ENCODE data around the gene OR10A2. TPM values are rescaled to one million over a fixed set of nuclear protein-coding genes. Genes with fewer than 3 reads are reported as not detected.

Gene OR10A2
- total RNA-seq, 2 experiments from 2014 or later, result not detected

GRCh38 chr11:6892400-6892799 lies 29.5 kb downstream of the OR10A2 start, which contains the start of gene OR2D2:
Gene OR2D2 (minus strand): TSS chr11:6892500. CDS start chr11:6892500, 0 bp downstream.
- Mint-ChIP-seq H3K36me3 (ENCODE audit: low read depth) (no peaks in the 10 kb centered on the region), H3K27ac (no peak within 1 kb of the TSS), H3K27me3 (peaks cover 8% of the 10 kb centered on the region), H3K4me3 (no peak within 1 kb of the TSS), H3K9me3 (no peaks in the 10 kb centered on the region), H3K4me1 (ENCODE audit: low read depth) (no peaks in the 10 kb centered on the region)
- Histone ChIP-seq H3K36me3 (ENCODE audit: insufficient read depth, low read length) (no peaks in the 10 kb centered on the region), H3K4me3 (ENCODE audit: low read length) (no peak within 1 kb of the TSS), H3K27me3 (ENCODE audit: control insufficient read depth in 1 of 2, insufficient read depth in 2 of 2, low read length in 2 of 2) (no peaks in the 10 kb centered on the region), H3K4me1 (ENCODE audit: insufficient read depth, low read length) (no peaks in the 10 kb centered on the region), H3K27ac (ENCODE audit: low read depth in 1 of 2, low read length in 2 of 2) (no peak within 1 kb of the TSS), H3K9me3 (ENCODE audit: control insufficient read depth in 1 of 2, insufficient read depth in 1 of 2, low read length in 2 of 2) (peaks cover 0 to 6% of the 10 kb centered on the region in 2 experiments)
- ChIA-PET CTCF (no interaction called here), POLR2A (no interaction called here)
- ATAC-seq (ENCODE audit: poor library complexity), result no peak
- intact Hi-C loops (cut with DNase I, micrococcal nuclease), result no loop called here
- TF ChIP-seq, protein P1, sequence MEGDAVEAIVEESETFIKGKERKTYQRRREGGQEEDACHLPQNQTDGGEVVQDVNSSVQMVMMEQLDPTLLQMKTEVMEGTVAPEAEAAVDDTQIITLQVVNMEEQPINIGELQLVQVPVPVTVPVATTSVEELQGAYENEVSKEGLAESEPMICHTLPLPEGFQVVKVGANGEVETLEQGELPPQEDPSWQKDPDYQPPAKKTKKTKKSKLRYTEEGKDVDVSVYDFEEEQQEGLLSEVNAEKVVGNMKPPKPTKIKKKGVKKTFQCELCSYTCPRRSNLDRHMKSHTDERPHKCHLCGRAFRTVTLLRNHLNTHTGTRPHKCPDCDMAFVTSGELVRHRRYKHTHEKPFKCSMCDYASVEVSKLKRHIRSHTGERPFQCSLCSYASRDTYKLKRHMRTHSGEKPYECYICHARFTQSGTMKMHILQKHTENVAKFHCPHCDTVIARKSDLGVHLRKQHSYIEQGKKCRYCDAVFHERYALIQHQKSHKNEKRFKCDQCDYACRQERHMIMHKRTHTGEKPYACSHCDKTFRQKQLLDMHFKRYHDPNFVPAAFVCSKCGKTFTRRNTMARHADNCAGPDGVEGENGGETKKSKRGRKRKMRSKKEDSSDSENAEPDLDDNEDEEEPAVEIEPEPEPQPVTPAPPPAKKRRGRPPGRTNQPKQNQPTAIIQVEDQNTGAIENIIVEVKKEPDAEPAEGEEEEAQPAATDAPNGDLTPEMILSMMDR (IDR thresholded peaks at IDR 0.05), result no peak
- DNase-seq, result no peak

DNA sequence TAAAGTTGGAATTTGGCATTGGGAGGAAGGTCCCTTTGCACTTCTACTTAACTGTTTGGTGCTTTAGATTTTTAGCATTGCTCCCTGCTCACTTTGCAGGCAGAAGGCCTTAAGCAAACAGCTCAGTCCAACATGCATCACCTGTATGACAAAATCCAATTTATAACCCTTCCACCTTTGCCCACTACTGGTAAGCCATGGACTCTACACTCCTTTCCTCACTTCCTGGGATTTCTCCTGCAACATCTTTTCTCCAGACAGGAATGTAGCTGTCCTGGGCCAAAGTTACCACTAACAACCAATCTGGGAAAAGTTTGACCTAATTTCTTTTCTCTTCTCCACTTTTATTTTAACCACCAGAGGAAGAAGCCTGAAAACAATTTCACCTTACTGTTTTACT lies 31.2 kb downstream of the OR10A2 start:
- intact Hi-C loops (cut with DNase I, micrococcal nuclease), result no loop called here
- H3K27ac ChIP-seq (ENCODE audit: low read depth in 1 of 2, low read length in 2 of 2), result no peak overlapping the region
- Mint-ChIP-seq H3K27ac (no peak overlapping the region), H3K27me3 (peaks cover 18% of the 10 kb centered on the region), H3K36me3 (ENCODE audit: low read depth) (no peaks in the 10 kb centered on the region), H3K9me3 (no peaks in the 10 kb centered on the region), H3K4me1 (ENCODE audit: low read depth) (no peaks in the 10 kb centered on the region), H3K4me3 (no peak overlapping the region)
- TF ChIP-seq, protein P1 (IDR thresholded peaks at IDR 0.05), result no peak
- DNase-seq (no peak), ATAC-seq (ENCODE audit: poor library complexity) (no peak)
- ChIA-PET POLR2A (no interaction called here), CTCF (no interaction called here)
- H3K4me3 ChIP-seq (ENCODE audit: low read length), result no peak overlapping the region
- H3K4me1 ChIP-seq (ENCODE audit: insufficient read depth, low read length), result no peaks in the 10 kb centered on the region
- peaks cover 0 to under 1% of the 10 kb centered on the region in 2 experiments for H3K9me3 ChIP-seq (ENCODE audit: control insufficient read depth in 1 of 2, insufficient read depth in 1 of 2, low read length in 2 of 2)
- no peaks in the 10 kb centered on the region for H3K36me3 ChIP-seq (ENCODE audit: insufficient read depth, low read length)
- no peaks in the 10 kb centered on the region for H3K27me3 ChIP-seq (ENCODE audit: control insufficient read depth in 1 of 2, insufficient read depth in 2 of 2, low read length in 2 of 2)

DNA sequence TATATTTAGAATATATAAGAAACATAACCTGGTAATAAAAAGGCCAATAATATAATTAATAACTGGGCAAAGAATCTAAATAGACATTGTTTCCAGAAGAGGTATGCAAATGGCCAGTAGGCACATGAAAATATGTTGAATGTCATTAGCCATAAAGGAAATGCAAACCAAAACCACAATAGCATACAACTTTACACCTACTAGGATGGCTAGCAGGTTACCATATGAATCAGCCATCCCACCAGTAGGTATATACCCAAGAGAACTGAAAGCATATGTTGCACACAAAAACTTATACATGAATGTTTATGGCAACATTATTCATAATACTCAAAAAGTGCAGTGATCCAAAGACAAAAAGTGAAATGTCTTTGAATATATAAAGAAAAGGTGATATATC lies 32.2 kb downstream of the OR10A2 start:
- TF ChIP-seq, protein P1 (IDR thresholded peaks at IDR 0.05), result no peak
- Mint-ChIP-seq H3K27me3 (peaks cover 18% of the 10 kb centered on the region), H3K27ac (no peak overlapping the region), H3K4me1 (ENCODE audit: low read depth) (no peaks in the 10 kb centered on the region), H3K4me3 (no peak overlapping the region), H3K36me3 (ENCODE audit: low read depth) (no peaks in the 10 kb centered on the region), H3K9me3 (no peaks in the 10 kb centered on the region)
- intact Hi-C loops (cut with DNase I, micrococcal nuclease), result no loop called here
- ChIA-PET CTCF (no interaction called here), POLR2A (no interaction called here)
- no peaks in the 10 kb centered on the region for H3K36me3 ChIP-seq (ENCODE audit: insufficient read depth, low read length)
- H3K27me3 ChIP-seq (ENCODE audit: control insufficient read depth in 1 of 2, insufficient read depth in 2 of 2, low read length in 2 of 2), result no peaks in the 10 kb centered on the region
- no peaks in the 10 kb centered on the region for H3K4me1 ChIP-seq (ENCODE audit: insufficient read depth, low read length)
- H3K4me3 ChIP-seq (ENCODE audit: low read length), result no peak overlapping the region
- ATAC-seq (ENCODE audit: poor library complexity), result no peak
- H3K27ac ChIP-seq (ENCODE audit: low read depth in 1 of 2, low read length in 2 of 2), result no peak overlapping the region
- no peak for DNase-seq
- H3K9me3 ChIP-seq (ENCODE audit: control insufficient read depth in 1 of 2, insufficient read depth in 1 of 2, low read length in 2 of 2), result no peaks in the 10 kb centered on the region
